ENCODE data around the gene PDLIM3.

GRCh38 chr4:185562531-185562930 lies 27.2 kb upstream of the PDLIM3 start:
- no peak for TF ChIP-seq NFIC (IDR thresholded peaks at IDR 0.05)
- TF ChIP-seq MAX (IDR thresholded peaks at IDR 0.05), result no peak
- no peak for TF ChIP-seq FOXM1 (IDR thresholded peaks at IDR 0.05; ENCODE audit: borderline replicate concordance, low read depth)
- TF ChIP-seq EGR1 (IDR thresholded peaks at IDR 0.05), result no peak
- TF ChIP-seq EP300 (IDR thresholded peaks at IDR 0.05; ENCODE audit: borderline replicate concordance), result no peak
- no peak for TF ChIP-seq USF1 (IDR thresholded peaks at IDR 0.05)
- TF ChIP-seq TAF1 (IDR thresholded peaks at IDR 0.05; ENCODE audit: low read depth), result no peak
- no peak for TF ChIP-seq ZBTB7A (IDR thresholded peaks at IDR 0.05; ENCODE audit: low read depth)
- no peak for TF ChIP-seq CREB1 (IDR thresholded peaks at IDR 0.05; ENCODE audit: low read depth)
- no peak for TF ChIP-seq CEBPB (IDR thresholded peaks at IDR 0.05)
- no peak for TF ChIP-seq YY1 (IDR thresholded peaks at IDR 0.05; ENCODE audit: low read depth)
